ENCODE measurements around the gene MLH1.

The MLH1 gene

DNA sequence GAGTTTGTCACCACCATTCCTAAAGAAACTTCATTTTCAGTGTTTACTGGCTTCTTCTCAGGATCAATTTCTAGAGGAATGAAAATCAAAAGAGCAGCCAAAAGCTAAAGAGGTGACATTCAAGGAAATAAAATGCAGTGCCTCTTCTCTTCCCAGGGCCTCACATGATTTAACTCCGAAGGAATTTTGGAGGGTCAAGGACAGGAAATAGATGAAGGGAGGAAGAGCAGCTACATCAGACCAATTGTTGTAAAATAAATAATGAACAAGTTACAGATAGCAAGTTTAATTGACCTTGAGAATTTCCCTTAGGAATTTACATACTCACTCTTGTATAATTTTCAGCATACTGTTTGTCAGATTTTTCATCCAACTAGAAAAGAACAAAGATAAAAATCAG is 103.0 kb downstream of the MLH1 start:
- no peak for DNase-seq

DNA sequence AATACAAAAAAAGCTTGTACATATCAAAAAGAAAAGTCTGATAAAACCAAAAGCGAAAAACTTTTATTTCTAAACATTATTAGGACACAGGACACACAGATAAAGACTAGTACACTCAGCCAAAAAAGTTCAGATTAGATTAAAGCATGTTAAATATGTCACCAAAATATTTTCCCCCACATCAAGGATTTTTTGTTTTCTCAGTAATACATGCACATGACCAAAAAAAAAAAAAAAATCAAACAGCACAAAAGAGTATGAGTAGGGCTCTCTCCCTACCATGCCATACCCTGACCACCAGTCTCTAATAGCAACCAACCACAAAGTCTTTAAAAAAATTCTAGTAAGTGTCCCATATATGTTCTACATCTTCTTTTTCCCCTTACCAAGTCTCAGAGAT is 103.7 kb downstream of the MLH1 start:
- DNase-seq: no peak

DNA sequence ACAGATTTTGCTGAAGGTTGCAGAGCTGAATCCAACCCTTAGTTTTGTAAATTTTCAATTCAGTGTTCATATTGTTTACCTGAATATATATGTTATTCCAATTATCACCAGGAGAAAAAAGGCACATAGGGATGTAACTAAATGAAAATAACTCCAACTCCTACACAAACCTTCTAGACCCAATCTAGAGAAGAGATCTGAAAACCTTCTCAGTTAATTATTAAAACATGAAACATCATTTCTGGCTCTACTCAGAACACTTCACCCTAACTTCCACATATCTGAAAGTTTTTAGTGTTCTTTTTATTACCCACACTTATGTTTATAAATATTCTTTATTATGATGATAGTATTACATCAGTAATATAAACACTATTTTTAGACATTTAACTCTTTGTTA is 104.5 kb downstream of the MLH1 start:
- no peak for DNase-seq

DNA sequence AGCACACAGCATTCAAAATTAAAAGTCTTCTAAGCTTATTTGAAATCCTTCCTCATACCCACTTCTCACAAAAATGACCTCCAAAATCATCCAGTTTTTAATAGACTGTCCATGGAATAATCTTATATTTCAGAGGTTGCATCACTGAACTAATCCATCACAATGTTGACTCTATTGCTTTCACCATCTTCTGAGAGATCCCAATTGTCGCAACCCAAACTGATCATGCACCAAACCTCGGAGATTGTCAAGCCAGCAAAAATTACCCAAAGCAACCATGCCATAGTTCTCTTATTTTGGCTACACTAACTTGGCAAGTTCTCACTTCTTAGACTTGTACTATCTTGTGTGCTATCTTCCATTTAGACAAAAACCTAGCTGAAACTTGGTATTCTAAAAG is 105.6 kb downstream of the MLH1 start:
- DNase-seq: no peak

DNA sequence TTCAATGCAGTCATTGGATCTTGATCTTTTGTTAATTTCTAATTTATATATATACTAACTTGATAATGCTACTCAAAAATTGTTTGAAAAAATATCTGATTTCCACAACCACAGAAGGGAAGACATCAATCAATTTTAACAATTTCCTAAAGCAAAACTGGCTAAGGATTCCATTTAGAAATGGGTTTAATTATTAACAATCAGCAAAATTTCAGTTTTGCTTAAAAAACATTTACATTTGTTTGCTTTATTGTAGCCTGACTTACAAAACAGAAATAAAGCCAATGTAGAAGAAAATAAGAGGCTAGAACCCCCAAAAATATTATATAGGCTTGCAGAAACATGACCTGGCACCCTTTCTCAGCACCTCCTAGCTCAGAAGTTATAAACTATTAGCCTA is 106.2 kb downstream of the MLH1 start:
- no peak for DNase-seq

DNA sequence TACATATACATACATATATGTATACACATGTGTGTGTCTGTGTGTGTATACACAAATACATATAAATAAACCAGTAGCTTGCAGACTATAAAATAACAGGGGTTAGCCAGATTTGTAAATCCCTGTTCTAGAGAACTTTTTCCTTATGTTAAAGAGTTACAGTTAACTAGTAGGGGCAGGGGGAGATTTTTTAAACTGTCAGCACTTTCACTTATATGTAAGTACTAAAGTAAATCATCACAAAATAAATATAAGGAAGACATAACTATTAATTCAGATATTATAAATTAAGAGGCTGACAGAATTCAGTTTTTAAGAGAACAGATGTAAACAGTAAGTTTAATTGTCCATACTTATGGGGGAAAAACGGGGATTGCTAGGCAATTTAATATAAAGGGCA is 107.1 kb downstream of the MLH1 start:
- no peak for DNase-seq
